GM03348 (cell line): ENCODE data around the gene KRTAP10-4.
"Not testable (repeated sequence)": the region's sequence is repeated elsewhere in the genome, so short reads cannot be mapped to it uniquely, and the experiment has no call there.

ENCODE experiments used
- DNase-seq: peaks from one replicate; pipeline ENCODE4 v3.0.0; 2012; ENCODE audit warnings: low spot score

Gene KRTAP10-4

DNA sequence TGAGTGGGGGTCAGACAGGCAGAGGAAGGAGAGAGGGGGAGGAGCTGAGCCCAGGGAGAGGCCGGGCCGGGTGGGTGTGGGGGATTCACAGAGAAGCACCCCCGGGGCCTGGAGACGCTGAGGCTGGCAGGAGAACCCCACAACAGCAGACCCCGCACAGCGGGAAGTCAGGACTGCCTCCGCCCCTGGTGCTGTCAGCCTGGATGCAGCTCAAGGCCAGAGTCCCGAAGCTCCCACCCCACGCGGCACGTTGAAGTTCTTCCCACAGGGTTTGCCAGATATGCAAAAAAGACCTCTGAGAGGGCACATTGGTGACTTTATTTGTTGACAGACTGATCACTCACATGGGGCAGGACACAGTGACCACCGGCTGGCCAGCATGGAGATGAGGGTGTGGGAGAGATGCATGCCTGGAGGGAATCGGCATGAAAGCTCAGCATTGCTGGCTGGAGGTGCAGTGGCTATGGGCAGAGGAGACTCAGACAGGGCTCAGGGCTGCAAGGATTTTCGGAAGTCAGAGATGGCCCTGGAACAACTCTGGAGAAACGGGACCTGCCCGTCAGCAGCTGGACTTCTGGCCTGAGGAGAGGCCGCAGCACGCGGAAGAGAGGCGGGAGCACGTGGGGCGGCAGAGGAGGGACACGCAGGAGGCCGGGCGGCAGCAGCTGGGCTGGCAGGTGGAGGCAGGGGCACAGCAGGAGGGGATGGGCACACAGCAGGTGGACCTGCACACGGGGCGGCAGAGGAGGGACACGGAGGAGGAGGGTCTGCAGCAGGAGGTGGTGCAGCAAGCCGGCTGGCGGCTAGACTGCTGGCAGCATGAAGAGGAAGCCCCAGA lies 15.8 kb upstream of the KRTAP10-4 start:
- DNase-seq, result no peak

DNA sequence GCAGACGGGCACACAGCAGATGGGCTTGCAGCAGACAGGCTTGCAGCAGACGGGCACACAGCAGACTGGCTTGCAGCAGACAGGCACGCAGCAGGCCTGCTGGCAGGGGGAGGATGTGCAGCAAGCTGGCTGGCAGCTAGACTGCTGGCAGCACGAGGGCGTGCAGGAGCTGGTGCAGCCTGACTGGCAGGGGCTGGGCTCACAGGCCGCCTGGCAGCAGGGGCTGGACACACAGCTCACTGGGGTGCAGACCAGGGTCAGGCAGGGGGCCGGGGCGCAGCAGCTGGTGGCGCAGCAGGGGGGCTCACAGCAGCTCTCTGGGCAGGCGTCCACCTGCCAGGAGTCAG lies 15.2 kb upstream of the KRTAP10-4 start:
- DNase-seq, result not testable (repeated sequence)

DNA sequence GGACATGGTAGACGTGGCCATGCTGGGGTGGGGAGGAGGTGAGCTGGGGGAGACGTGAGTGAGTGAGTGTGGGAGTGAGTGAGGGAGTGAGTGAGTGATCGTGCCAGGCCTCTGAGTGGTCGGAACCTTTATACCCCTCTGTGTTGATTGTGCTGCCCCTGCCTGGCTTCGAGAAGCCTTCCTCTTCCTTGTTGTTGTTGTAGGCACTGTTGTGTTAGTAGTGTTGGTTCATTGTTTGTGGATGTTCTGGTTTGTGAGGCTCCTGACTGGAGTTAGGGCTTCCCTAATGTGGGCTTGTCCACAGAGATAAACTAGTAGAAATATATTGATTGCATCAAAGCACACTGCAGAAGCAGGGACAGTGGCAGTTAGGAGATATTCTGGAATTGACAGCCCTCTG lies 14.8 kb upstream of the KRTAP10-4 start, which contains the start of gene KRTAP10-3:
Gene KRTAP10-3 (minus strand): TSS at position 101 of the 400 bp plus-strand sequence. CDS start 80 bp downstream, at position 21.
- no peak for DNase-seq

DNA sequence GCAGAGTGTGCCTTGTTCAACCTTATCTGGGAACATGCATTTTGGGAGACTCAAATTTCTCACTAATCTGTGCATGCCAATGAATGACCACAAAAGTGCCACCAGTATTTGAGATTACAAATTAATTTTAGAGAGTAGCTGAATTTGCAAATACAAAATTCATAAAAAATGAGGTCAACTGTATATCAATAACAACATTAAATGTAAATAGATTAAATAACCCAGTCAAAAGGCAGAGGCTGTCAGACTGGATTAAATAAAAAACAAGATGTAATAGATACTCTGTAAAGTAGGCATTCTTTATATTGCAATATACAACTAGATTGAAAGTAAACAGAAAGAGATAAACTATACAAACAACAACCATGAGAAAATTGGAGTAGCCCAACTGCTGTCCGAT lies 9.4 kb upstream of the KRTAP10-4 start:
- DNase-seq, result no peak

DNA sequence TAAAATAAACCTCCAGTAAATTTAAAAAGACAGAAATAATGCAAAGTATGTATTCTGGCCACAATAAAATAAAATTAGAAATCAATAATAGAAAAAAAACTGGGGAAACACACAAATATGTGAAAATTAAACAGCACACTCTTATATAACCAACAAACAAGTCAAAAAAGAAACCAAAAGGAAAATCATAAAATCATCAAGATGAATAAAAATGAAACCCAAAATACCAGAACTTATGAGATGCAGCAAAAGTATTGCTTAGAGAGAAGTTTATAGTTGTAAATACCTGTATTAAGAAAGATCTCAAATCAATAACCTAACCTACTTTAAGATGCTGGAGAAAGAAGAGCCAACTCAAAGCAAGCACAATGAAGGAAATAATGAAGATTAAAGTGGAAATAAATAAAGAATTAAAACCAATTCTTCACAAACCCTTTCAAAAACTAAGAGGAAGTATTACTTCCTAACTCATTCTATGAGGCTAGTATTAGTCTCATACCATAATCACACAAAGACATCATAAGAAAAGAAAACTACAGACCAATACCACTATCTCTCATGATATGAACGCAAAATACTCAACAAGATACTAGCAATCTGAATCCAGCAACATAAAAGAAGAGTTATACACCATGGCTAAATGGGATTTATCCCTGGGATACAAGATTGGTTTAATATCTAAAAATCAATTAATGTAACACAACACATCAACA lies 8.5 kb upstream of the KRTAP10-4 start:
- DNase-seq, result no peak

DNA sequence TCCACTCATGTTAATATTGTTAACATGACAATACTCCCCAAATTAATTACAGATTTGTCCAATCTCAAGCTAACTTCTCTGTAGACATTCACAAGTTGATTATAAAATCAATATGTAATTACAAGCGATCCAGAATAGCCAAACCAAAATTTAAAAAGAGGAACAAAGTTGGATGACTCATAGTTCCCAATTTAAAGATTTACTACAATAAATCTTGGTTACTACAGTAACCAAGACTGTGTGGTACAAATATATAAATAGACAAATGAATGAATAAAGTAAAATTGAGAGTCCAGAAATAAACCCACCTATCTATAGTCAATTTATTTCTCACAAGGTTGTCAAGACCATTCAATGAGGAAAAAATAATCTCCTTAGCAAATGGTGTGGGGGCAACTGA lies 7.1 kb upstream of the KRTAP10-4 start:
- DNase-seq, result no peak

DNA sequence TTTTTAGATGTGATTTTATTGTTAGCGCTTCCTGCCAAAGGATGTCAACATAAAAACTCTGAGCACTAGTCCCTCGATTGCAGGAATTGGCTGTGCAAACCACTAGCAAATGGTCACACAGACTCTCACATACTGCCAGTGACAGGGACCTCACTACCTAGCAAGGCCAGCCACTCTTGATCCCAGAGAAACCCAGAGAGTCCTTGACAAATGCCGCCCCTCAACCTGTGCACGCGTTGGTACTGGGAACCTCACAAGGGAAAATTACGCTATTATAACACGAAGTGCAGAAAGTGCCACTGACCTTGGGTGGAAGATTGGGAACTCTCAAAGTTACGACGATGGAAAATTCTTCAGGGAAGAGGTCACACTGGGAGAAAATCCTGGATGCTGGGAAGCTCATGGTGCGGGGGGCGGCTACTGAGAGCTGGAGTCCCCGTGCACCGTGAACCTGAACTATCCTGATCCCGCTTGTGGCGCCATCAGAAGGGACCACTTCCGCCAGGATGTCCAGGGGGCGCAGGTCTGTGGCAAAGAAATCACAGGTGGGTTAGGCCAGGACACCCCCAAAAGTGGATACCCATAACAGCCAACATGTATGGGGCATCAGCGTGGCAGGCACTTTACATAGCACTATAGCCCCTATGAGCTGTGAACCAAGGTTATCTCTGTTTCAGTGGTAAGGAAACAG lies 5.9 kb upstream of the KRTAP10-4 start:
- no peak for DNase-seq

DNA sequence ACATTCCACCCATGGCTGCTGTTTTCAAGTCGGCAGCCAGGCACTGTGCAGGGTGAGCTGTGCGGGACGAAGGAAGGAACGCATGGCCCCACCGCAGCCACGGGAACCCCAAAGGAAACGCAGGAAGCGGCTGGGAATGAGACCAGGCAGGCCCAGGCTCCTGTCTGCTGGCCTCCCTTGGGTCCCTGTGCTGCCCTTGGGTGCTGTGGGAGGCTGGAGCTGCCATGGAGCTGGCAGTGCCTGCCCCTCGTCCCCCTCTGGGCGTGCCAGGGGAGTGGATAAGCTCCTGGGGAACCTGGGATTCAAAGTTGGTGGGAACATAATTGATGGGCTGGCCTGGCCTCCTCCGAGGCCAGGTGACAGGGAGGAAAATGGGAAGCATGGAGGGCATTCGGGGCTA lies 5.3 kb upstream of the KRTAP10-4 start:
- no peak for DNase-seq

DNA sequence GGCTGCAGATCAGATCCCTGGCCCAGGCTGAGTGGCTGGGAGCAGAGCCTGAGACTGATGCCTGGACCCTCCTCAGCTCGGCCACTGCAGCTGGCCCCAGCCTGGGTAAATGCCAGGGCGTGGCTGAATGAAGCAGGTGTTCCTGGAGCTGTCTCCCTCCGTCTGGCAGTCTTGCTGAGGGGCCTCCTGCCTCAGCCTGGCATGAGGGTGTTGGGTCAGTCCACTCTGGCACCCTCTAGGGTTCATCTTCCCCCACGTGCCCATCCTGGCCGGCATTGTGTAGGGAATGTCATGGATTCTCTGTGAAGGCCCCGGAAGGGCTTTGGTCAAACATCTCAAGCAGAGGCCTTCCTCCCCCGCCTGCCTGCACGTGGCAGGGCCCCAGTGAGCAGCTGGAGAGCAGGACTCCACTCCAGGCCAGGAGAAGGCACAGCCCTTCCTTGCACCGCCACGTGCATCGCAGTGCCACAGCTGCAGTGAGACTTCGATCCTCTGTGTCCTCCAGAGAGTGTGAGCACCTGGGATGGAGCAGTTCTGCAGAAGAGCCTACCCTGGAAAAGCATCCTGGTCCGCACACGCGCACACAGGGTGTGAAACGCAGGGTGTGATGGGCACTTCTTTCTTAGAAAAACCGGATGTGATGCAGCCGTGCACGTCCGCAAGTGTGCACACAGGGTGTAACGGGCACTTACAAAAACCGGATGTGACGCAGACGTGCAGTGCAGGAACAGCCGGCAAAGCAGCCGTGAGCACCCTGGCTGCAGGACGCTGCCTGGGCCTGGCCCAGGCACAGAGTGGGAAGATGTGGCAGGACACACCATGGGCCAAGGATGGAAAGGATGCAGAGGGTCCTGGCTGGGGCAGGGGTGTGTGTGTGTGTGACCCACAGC lies 4.6 kb upstream of the KRTAP10-4 start:
- DNase-seq, result no peak

DNA sequence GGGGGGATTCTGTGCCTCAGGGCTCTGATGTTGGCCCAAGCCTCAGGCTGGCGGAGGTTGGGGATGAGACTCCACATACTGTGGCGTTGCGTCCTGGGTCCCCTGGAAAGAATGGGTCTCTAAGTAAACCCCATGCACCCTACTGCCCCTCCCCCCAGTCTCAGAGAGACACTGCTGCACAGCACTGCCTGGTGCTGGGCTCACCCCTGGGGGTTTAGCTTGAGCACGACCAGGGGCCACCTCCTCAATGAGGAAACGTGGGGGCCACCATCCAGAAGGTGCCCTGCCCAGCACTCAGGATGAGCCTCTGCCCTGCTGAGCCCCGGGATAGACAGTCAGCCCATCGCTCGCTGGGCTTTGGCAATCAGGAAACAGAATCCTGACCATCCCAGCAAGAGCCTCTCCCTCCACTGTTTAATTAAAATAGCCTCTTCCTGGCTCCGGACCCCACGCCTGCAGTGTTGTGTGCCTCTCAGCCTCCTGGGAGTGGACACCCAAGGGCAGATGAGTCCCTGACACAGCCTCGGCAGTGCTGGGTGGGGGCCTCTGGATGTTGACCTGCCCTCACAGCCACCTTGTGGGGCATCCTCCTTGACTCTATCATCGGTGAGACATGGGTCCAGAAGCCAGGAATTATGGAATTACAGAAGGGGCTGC lies 3.5 kb upstream of the KRTAP10-4 start:
- DNase-seq, result no peak

DNA sequence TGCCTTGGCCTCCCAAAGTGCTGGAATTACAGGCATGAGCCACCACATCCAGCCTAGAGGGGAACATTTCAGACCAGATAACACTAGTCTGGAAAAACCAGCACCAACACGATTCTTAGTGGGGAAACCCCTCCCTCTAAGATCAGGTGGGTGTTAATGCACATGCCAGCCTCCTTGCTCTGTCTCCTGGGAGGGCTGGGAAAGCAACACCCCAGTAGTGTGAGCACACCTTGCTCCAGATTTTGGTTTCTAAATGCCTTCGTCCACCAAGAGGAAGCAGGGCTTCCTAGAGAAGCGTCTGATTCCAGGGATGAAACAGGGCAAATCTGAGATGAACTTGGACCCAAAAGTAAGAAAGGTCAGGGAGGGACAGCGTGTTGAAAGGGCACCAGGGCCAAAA lies 2.2 kb upstream of the KRTAP10-4 start:
- DNase-seq, result no peak

DNA sequence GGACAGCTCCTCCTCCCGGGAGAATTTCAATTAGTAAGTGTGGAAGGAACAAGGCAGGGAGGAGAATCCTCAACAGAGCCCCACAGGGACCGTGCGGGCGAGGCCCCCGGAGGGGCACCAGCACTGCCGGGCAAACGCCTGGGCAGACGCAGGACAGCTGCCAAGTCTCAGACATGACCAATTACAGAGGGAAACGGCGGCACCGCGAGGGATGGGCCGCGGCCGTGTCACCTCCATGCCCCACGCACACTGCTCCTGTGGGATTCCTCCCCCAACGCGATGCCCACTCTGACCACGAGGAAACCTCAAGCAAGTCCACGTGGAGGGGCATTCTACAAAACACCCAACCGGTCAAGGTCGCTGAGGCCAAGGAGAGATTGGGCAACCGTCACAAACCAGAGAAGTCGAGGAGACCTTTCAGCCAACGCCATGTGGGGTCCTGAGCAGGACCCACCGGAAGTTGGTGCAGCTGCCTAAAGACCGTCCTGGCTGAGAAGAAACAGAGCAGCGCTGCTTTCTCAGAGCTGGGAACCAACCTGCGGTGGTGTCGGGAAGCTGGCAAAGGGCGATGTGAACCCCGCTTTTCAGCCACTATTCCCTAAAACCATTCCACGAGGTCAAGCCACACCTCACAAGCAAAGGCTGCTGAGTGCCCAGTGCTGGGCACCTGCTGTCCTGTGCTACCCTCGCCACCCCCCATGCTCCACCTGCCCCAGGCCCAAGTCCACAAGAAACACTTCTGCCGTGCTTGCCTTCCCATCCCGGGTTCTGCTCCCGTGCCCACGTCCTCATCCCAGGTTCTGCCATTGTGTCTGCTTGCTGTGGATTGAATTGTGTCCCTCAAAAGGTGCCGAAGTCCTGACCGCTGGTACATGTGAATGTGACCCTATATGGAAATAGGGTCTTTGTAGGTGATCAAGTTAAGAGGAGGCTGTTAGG lies 1.4 kb upstream of the KRTAP10-4 start:
- DNase-seq, result no peak

DNA sequence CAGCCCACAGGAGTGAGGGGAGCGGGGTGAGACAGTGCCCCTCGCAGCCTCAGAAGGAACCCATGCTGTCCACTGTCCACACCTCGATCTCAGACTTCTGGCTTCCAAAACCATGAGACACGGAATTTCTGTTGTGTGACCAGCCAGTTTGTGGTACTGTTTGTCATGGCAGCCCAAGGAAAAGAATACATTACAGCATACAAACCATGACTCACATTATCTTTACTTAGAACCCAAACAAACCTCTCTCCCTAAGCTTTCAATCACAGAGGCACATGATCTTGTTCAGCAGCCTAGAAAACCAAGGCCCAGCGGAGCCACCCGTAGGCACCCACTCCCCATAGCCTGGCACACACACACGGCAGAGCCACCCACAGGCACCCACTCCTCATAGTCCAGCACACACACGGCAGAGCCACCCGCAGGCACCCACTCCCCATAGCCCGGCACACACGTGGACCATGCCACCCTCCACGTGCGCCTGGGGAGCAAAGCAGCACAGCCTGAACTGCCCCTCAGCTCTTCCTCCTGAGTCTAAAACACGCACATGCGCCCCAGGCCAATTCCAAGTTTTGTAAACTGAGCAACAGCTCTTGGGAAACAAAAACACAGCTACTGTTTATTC lies 458 bp upstream of the KRTAP10-4 start:
- no peak for DNase-seq

DNA sequence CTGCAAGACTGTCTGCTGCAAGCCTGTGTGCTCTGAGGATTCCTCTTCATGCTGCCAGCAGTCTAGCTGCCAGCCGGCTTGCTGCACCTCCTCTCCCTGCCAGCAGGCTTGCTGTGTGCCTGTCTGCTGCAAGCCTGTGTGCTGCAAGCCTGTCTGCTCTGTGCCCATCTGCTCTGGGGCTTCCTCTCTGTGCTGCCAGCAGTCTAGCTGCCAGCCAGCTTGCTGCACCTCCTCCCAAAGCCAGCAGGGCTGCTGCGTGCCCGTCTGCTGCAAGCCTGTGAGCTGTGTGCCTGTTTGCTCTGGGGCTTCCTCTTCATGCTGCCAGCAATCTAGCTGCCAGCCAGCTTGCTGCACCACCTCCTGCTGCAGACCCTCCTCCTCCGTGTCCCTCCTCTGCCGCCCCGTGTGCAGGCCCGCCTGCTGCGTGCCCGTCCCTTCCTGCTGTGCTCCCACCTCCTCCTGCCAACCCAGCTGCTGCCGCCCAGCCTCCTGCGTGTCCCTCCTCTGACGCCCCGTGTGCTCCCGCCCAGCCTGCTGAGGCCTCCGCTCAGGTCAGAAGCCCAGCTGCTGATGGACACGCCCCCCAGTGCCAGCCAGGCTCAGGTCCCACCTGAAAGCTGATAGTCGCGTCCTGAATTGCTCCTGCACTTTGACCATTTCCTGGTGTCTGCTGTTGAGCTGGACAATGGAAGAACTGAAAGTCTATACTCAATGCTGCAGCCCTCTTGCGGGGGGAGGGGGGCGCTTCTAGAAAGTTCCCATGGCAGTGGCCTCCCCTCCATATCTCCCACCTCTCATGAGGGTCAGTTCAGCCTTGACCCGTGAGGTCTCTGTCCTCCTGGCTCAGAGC lies 1.2 kb downstream of the KRTAP10-4 start:
- DNase-seq, result no peak

DNA sequence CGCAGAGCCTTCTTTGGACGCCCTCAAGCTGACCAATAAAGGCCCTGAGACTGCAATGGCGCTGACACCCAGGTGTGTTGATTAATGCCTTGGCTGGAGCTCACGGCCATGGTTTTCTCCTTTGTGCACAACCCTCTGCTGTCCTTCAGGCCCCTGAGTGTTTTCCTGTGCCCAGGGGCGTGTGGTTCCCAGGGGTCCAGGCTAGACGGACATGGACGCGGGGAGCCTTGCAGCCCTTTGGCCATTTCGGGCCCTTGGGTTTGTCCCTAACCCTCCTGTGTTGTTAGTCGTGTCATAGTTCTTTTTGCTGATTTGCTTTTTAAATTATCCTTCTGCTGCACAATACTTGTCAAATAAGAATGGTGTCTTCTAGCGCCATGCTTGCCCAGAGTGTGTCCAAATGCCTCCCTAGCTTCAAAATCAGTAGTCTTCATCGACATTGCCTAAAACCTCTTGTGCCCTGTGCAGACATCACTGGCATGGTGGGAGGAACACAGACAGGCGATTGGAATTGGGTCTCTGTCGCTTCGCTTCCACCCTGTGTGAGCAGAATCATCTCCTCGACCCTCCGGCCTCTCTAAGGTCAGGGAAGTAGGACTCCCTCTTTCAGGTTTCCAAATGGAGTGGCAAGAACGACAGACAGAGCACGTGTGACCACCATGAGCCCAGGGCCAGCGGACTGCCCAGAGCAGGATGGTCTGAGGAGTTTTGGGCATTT lies 1.9 kb downstream of the KRTAP10-4 start:
- DNase-seq, result no peak

DNA sequence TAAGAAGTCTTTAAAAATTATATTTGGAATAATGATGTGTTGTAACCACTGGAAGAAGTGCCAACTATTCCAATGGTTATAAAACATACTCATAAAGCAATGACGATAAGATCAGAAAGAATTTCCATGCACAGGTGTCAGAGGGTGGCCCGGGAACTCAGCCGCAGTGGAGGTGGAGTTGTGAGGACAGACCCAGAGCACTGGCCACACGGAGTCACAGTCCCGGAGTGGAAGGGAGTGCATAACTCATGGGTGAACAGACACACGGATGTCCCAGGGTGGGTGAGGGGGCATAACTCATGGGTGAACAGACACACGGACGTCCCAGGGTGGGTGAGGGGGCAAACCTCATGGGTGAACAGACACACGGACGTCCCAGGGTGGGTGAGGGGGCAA lies 2.5 kb downstream of the KRTAP10-4 start:
- DNase-seq, result no peak

DNA sequence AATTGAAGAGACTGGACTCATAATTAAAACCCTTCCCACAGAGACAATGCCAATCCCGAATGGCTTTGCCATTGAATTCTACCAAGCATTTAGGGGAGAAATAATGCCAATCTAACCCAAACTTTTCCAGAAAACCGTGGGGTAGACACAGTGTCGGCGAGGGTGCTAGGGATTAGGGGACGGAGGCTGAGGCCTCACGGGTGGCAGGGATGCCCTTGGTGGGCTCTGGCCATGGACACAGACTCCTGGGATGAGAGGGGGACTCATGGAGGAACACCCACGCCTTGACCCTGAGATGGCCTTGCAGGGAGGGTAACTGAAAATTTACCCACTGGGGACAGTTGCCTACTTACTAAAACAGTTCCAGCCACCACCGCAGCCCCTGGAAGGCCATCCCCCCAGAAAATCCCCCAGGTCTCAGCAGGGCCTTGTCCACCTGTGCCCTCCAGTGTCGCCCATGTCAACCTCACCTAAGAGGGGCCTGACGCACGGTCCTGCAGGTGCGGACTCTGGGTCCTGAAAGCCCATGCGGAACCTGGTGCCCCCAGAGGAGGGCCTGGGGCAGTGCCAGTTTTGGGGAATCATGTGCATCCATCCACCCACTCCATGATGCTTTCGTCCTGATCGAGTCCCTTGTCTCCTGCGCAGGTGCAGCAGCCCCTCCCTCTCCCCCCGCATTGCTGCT lies 5.0 kb downstream of the KRTAP10-4 start:
- no peak for DNase-seq
